Fibroblast of lung (primary cell): ENCODE data around the gene GPR27. TPM values are rescaled to one million over a fixed set of nuclear protein-coding genes. Genes with fewer than 3 reads are reported as not detected.

Experiments
- DNase-seq, 2 donors: peaks; one replicate each; pipeline versions ENCODE4 v3.0.0 to v3.0.0-alpha.2; 2010; ENCODE audit warnings: low read depth in 2 of 2
- H2AFZ ChIP-seq: 2 replicates; pipeline ENCODE4 v1.5.1; 2012; ENCODE audit warnings: low read length, control low read depth, inconsistent platforms
- H3K27ac ChIP-seq: 2 replicates; pipeline ENCODE4 v1.5.1; 2011; ENCODE audit warnings: low read length, control low read depth; ENCODE audit not compliant: insufficient read depth
- H3K27me3 ChIP-seq: 2 replicates; pipeline ENCODE4 v1.5.1; 2011; ENCODE audit warnings: mild to moderate bottlenecking, low read length; ENCODE audit not compliant: control insufficient read depth, insufficient read depth
- H3K36me3 ChIP-seq: 2 replicates; pipeline ENCODE4 v1.5.1; 2011; ENCODE audit warnings: low read length; ENCODE audit not compliant: control insufficient read depth, insufficient read depth
- H3K4me1 ChIP-seq: 2 replicates; pipeline ENCODE4 v1.5.1; 2011; ENCODE audit warnings: low read length; ENCODE audit not compliant: control insufficient read depth, insufficient read depth; ENCODE audit errors: extremely low read depth
- H3K4me2 ChIP-seq: 2 replicates; pipeline ENCODE4 v1.5.1; 2011; ENCODE audit warnings: low read length, control low read depth; ENCODE audit not compliant: insufficient read depth; ENCODE audit errors: extremely low read depth
- H3K4me3 ChIP-seq, 4 experiments: fragments of 200-600 bp in 1 of 4; sonication (generic) in 1 of 4; replicated peaks in 1 of 4; 2 replicates each; pipeline ENCODE4 v1.5.1; 2011 to 2016; ENCODE audit warnings: low read length in 4 of 4, low read depth in 3 of 4, mild to moderate bottlenecking in 3 of 4, control low read depth in 2 of 4, inconsistent platforms in 1 of 4, mixed read lengths in 1 of 4; ENCODE audit not compliant: insufficient read depth in 1 of 4; ENCODE audit errors: control extremely low read depth in 1 of 4
- H3K79me2 ChIP-seq: 2 replicates; pipeline ENCODE4 v1.5.1; 2012; ENCODE audit warnings: mild to moderate bottlenecking, low read length, inconsistent platforms; ENCODE audit not compliant: control insufficient read depth, insufficient read depth
- H3K9ac ChIP-seq: 2 replicates; pipeline ENCODE4 v1.5.1; 2011; ENCODE audit warnings: mild to moderate bottlenecking, low read length, control low read depth; ENCODE audit not compliant: insufficient read depth
- H3K9me3 ChIP-seq: 2 replicates; pipeline ENCODE4 v1.5.1; 2012; ENCODE audit warnings: low read depth, low read length; ENCODE audit not compliant: control insufficient read depth, insufficient read depth
- H4K20me1 ChIP-seq: 2 replicates; pipeline ENCODE4 v1.5.1; 2011; ENCODE audit warnings: low read length; ENCODE audit not compliant: control insufficient read depth, insufficient read depth; ENCODE audit errors: extremely low read depth
- CTCF ChIP-seq, 2 donors: IDR thresholded peaks in 1 of 2; conservative IDR thresholded peaks in 1 of 2; 1 replicate in 1 of 2; 2 replicates in 1 of 2; pipeline ENCODE4 v1.5.1; 2011 to 2012; ENCODE audit warnings: low read length in 2 of 2, control low read depth in 1 of 2, inconsistent platforms in 1 of 2, low read depth in 1 of 2, mild to moderate bottlenecking in 1 of 2
- EZH2 ChIP-seq: IDR thresholded peaks from 2 replicates; pipeline ENCODE4 v1.5.1; 2012; ENCODE audit warnings: low read length, control low read depth, mild to moderate bottlenecking; ENCODE audit errors: missing control alignments
- polyA plus RNA-seq, 2 donors: library from polyadenylated mRNA; depleted of rRNA in 1 of 2; stranded (reverse) in 1 of 2; unstranded in 1 of 2; fragments of >200 nt; gene quantifications; 2 replicates each; pipeline ENCODE4 v1.2.1, GENCODE V29; 2011 to 2012; ENCODE audit warnings: missing spikeins in 1 of 2
- total RNA-seq: library from RNA; depleted of rRNA; stranded (reverse); fragments of >200 nt; gene quantifications from 2 replicates; pipeline ENCODE4 v1.2.1, GENCODE V29; 2014

GPR27 gene
- total and polyA plus RNA-seq, 2 donors (not counting 1 experiment from before 2014, with no cell fraction given): not detected

DNA sequence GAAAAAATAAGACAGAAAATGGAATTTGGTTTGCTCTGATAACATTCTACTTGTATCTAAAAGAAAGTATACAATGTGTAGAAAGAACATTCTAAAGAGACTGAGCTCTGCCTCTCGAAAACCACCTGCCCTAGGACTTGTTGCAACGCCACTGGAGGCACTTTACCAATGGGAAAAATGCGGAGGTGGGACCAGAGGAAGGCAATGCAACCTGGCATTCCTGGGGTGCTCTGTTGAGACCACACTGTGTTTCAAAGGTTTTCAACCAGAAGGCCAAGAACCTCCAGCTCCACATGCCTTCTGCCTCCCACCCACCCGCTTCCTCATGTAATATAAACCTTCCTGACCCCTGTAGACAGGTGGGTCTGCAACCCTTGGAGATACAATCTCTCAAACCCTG, 26.8 kb downstream of the GPR27 start:
- Histone ChIP-seq H3K4me3 (no peak overlapping the region), H3K4me1 (no peaks in the 10 kb centered on the region), H3K27ac (no peak overlapping the region), H3K36me3 (no peaks in the 10 kb centered on the region), H3K9me3 (no peaks in the 10 kb centered on the region), H4K20me1 (no peaks in the 10 kb centered on the region), H3K4me2 (no peak overlapping the region), H3K9ac (no peak overlapping the region), H3K27me3 (peaks cover 20% of the 10 kb centered on the region), H3K79me2 (no peaks in the 10 kb centered on the region), H2AFZ (no peak overlapping the region)
- DNase-seq: no peak
- TF ChIP-seq EZH2 (no peak), CTCF (conservative IDR thresholded peaks at IDR 0.05 in 1 of 2, IDR thresholded peaks at IDR 0.05 in 1 of 2; ENCODE audit: low read depth in 1 of 2, low read length in 2 of 2) (no peak)

GRCh38 chr3:71783152-71783551, 29.5 kb downstream of the GPR27 start:
- H3K27me3 ChIP-seq: peaks cover 36% of the 10 kb centered on the region
- H4K20me1 ChIP-seq: no peaks in the 10 kb centered on the region
- H3K4me1 ChIP-seq: no peaks in the 10 kb centered on the region
- H3K4me3 ChIP-seq: no peak overlapping the region
- H3K9ac ChIP-seq: no peak overlapping the region
- no peak overlapping the region for H3K27ac ChIP-seq
- H2AFZ ChIP-seq: no peak overlapping the region
- no peak overlapping the region for H3K4me2 ChIP-seq
- TF ChIP-seq CTCF (conservative IDR thresholded peaks at IDR 0.05 in 1 of 2, IDR thresholded peaks at IDR 0.05 in 1 of 2; ENCODE audit: low read depth in 1 of 2, low read length in 2 of 2) (no peak), EZH2 (no peak)
- no peak for DNase-seq
- no peaks in the 10 kb centered on the region for H3K9me3 ChIP-seq
- H3K79me2 ChIP-seq: no peaks in the 10 kb centered on the region
- H3K36me3 ChIP-seq: no peaks in the 10 kb centered on the region

DNA sequence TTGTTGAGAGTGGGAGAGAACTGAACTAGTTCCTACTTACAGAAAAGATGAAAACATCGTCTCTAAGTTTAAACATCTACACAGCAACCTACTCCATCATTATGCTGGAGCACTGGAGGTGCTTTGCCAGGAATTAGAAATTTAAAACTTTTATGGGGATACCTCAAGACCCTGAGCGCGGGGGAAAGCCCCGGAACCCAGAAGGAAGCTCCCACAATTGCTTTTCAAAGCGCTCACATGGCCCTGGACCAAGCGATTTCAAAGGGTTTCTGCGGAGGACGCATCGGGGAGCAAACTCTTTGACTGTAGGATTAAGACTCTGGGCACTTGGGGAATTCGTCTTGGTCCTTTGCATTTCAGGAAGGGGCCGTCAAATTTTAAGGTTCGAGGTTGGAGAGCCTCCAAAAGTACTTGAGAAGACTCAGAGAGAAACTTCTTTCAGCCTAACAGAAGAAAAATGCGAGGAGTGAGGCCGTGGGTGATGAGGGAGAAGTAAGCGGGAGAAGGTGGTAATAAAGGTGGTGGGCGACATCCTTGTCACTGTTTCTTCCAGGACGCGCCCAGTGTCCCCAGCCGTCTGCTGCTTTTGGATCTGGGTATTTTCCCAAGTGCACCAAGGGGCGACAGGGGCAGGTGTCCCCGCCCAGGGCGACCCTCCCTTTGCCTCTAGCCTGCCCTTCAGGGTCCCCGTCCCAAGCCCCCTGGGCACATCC, 30.7 kb downstream of the GPR27 start:
- no peaks in the 10 kb centered on the region for H3K36me3 ChIP-seq
- no peak overlapping the region for H2AFZ ChIP-seq
- no peaks in the 10 kb centered on the region for H4K20me1 ChIP-seq
- H3K4me2 ChIP-seq: no peak overlapping the region
- H3K4me1 ChIP-seq: no peaks in the 10 kb centered on the region
- H3K4me3 ChIP-seq: no peak overlapping the region
- H3K27me3 ChIP-seq: peaks cover 35% of the 10 kb centered on the region
- no peak overlapping the region for H3K9ac ChIP-seq
- DNase-seq: no peak
- H3K27ac ChIP-seq: no peak overlapping the region
- no peaks in the 10 kb centered on the region for H3K79me2 ChIP-seq
- no peak for TF ChIP-seq CTCF (conservative IDR thresholded peaks at IDR 0.05 in 1 of 2, IDR thresholded peaks at IDR 0.05 in 1 of 2; ENCODE audit: low read depth in 1 of 2, low read length in 2 of 2)
- peak; percentile 79 for TF ChIP-seq EZH2
- no peaks in the 10 kb centered on the region for H3K9me3 ChIP-seq
